ENCODE data around the gene ACTL8.

DNA sequence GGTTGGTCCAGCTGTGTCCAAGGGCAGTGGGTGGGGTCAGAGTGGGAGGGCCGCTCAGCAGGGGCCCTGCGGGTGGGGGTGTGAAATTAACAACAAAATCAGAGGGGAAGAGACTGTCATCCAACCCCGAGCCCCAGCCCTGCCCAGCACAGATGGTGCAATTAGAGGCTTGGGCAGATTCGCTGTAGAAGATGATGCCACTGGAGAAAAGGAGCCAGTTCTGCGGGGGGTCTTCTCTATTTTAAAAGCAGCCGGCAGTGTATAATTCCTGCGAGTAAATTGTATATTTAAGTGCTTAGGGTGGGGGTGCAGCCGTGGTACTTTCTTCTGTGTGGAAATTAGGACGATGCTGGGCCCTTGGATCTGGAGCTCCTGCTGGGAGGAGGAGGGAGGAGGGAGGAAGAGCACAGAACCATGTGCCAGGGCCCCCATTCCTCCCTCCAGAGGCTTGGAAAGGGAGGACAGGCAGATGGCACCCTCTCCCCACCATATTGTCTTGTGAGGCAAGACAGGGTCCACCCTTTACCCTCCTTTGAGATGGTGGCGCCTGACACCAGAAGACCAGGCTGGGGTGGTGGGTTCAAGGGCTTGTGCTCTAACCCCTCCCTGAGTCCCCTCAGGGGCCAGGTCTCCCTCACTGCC is 89.2 kb downstream of the ACTL8 start:
- TF ChIP-seq, protein P1, sequence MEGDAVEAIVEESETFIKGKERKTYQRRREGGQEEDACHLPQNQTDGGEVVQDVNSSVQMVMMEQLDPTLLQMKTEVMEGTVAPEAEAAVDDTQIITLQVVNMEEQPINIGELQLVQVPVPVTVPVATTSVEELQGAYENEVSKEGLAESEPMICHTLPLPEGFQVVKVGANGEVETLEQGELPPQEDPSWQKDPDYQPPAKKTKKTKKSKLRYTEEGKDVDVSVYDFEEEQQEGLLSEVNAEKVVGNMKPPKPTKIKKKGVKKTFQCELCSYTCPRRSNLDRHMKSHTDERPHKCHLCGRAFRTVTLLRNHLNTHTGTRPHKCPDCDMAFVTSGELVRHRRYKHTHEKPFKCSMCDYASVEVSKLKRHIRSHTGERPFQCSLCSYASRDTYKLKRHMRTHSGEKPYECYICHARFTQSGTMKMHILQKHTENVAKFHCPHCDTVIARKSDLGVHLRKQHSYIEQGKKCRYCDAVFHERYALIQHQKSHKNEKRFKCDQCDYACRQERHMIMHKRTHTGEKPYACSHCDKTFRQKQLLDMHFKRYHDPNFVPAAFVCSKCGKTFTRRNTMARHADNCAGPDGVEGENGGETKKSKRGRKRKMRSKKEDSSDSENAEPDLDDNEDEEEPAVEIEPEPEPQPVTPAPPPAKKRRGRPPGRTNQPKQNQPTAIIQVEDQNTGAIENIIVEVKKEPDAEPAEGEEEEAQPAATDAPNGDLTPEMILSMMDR (IDR thresholded peaks at IDR 0.05; ENCODE audit: low read depth, low read length): no peak
- TF ChIP-seq POLR2A (IDR thresholded peaks at IDR 0.05; ENCODE audit: extremely low read depth, insufficient read length) (no peak), MYC (IDR thresholded peaks at IDR 0.05; ENCODE audit: low read depth, low read length) (no peak)
- TF ChIP-seq, protein P2, sequence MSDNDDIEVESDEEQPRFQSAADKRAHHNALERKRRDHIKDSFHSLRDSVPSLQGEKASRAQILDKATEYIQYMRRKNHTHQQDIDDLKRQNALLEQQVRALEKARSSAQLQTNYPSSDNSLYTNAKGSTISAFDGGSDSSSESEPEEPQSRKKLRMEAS (IDR thresholded peaks at IDR 0.05; ENCODE audit: low read depth, low read length): no peak
